ENCODE measurements around the gene HIBCH. TPM values are rescaled to one million over a fixed set of nuclear protein-coding genes. Genes with fewer than 3 reads are reported as not detected.
A peak's percentile ranks its signal among the peaks of the same experiment; 100 is the strongest.

The HIBCH gene
- total RNA-seq, 1 donor from 2014 or later: 24.5 TPM

DNA sequence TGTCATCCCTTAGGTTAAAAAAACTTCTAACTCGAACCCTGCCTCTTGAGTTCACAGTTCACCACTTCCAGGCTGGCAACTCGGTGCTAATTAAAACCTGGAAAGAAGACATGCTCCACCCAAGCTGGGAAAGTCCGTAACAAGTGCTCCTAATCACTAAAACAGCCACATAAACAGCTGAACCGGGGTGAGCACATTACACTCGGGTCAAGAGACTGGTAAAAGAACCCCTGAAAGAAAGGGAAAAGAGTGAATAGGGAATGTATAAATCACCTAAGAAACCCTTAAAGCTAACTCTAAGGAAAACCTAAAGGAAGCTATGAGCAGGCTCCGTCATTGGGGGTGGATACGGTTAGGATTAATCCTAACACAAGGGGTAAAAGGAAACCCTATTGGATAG is 102.0 kb downstream of the HIBCH start:
- H3K27me3 ChIP-seq (ENCODE audit: low read depth): no peaks in the 10 kb centered on the region
- H3K4me3 ChIP-seq: no peak overlapping the region
- peaks cover 42% of the 10 kb centered on the region for H3K4me1 ChIP-seq
- intact Hi-C loops (cut with micrococcal nuclease): no loop called here
- peaks cover 18% of the 10 kb centered on the region for H3K36me3 ChIP-seq
- H3K27ac ChIP-seq (replicated peaks): no peak overlapping the region
- no peak for DNase-seq
- TF ChIP-seq, protein P1, sequence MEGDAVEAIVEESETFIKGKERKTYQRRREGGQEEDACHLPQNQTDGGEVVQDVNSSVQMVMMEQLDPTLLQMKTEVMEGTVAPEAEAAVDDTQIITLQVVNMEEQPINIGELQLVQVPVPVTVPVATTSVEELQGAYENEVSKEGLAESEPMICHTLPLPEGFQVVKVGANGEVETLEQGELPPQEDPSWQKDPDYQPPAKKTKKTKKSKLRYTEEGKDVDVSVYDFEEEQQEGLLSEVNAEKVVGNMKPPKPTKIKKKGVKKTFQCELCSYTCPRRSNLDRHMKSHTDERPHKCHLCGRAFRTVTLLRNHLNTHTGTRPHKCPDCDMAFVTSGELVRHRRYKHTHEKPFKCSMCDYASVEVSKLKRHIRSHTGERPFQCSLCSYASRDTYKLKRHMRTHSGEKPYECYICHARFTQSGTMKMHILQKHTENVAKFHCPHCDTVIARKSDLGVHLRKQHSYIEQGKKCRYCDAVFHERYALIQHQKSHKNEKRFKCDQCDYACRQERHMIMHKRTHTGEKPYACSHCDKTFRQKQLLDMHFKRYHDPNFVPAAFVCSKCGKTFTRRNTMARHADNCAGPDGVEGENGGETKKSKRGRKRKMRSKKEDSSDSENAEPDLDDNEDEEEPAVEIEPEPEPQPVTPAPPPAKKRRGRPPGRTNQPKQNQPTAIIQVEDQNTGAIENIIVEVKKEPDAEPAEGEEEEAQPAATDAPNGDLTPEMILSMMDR (IDR thresholded peaks at IDR 0.05; ENCODE audit: borderline replicate concordance): no peak
- no peaks in the 10 kb centered on the region for H3K9me3 ChIP-seq (replicated peaks)

DNA sequence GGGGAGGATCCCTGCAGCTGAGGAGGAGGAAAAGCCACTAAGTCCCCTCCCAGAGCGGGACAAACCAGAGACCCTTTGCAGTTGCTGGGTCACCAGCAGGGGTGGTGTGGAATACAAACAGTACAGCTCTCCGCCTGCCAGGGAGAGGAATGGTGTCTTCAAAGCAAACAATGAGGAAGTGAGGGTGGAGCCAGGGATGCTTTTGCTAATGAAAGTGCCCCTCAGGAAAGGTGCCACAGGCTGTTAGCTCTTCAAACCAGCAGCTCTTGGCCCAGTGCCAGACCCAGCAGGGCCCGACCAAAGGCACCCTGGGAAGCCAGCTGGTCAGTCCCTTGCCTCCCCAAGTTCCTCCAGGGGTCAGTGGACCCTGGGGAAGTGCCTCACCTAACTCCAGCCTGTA is 102.8 kb downstream of the HIBCH start:
- H3K4me1 ChIP-seq: peaks cover 42% of the 10 kb centered on the region
- no peaks in the 10 kb centered on the region for H3K27me3 ChIP-seq (ENCODE audit: low read depth)
- peaks cover 24% of the 10 kb centered on the region for H3K36me3 ChIP-seq
- TF ChIP-seq, protein P1 (IDR thresholded peaks at IDR 0.05; ENCODE audit: borderline replicate concordance): no peak
- intact Hi-C loops (cut with micrococcal nuclease): no loop called here
- peak; percentile 41 for DNase-seq
- H3K4me3 ChIP-seq: no peak overlapping the region
- H3K9me3 ChIP-seq (replicated peaks): no peaks in the 10 kb centered on the region
- no peak overlapping the region for H3K27ac ChIP-seq (replicated peaks)

DNA sequence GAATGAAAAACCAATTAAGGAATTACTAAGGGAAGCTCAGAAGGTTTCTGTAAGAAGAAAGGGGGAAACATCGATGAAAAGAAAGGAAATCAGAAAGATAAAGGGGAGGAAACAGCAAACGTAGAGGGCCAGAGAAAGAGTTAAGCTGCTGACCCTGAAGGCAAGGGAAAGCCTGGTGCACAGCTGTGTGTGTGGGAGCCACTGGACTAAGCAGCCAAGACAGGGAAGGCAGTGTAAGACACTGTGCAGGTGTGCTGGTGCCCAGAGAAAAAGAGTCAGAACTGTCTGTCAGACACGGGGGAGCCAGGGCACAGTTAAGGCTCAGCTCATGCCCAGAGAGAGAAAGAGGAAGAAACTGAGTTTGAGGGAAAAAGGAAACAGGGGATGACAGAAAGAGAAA is 104.0 kb downstream of the HIBCH start:
- intact Hi-C loops (cut with micrococcal nuclease): no loop called here
- Histone ChIP-seq H3K4me3 (no peak overlapping the region), H3K36me3 (peaks cover 28% of the 10 kb centered on the region), H3K4me1 (peaks cover 42% of the 10 kb centered on the region), H3K27me3 (ENCODE audit: low read depth) (no peaks in the 10 kb centered on the region), H3K27ac (replicated peaks) (peak overlapping the region; percentile 64), H3K9me3 (replicated peaks) (no peaks in the 10 kb centered on the region)
- no peak for DNase-seq
- TF ChIP-seq, protein P1 (IDR thresholded peaks at IDR 0.05; ENCODE audit: borderline replicate concordance): no peak

DNA sequence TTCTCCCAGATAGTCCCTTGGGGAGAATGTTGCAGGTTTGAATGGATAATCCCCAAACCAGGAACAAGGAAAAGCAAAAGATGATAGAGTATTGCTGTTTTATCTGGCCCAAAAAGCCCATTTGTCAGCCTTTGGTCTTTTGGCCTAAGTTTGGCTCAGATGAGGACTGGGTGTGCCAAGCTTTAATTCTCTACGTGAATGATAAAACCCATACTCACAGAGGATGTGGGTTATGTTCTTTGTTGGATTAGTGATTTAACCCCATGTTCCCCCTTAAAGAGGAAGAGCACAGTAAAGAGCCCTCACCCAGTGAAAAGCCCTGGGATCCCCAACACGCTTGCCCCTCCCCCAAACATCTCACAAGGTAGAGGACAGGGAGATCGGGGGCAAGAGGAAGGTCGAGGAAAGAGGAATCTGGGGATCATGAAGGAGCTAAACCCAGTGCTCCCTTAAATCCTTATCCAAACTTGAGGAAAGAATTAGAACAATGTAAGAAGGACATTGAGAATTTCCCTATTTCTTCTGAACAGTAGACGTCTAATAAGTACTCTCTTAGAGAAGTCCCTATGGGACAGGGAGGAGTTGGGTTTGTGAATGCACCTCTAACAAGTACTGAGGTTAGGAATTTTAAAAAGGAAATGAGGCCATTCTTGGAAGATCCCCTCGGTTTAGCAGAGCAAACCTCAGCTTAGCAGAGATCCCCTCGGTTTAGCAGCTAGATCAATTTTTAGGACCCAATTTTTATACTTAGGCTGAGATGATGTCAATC is 105.0 kb downstream of the HIBCH start:
- TF ChIP-seq, protein P1 (IDR thresholded peaks at IDR 0.05; ENCODE audit: borderline replicate concordance): no peak
- H3K27ac ChIP-seq (replicated peaks): peak overlapping the region; percentile 64
- H3K36me3 ChIP-seq: peaks cover 27% of the 10 kb centered on the region
- intact Hi-C loops (cut with micrococcal nuclease): no loop called here
- peaks cover 42% of the 10 kb centered on the region for H3K4me1 ChIP-seq
- H3K27me3 ChIP-seq (ENCODE audit: low read depth): no peaks in the 10 kb centered on the region
- H3K4me3 ChIP-seq: no peak overlapping the region
- H3K9me3 ChIP-seq (replicated peaks): no peaks in the 10 kb centered on the region
- no peak for DNase-seq

DNA sequence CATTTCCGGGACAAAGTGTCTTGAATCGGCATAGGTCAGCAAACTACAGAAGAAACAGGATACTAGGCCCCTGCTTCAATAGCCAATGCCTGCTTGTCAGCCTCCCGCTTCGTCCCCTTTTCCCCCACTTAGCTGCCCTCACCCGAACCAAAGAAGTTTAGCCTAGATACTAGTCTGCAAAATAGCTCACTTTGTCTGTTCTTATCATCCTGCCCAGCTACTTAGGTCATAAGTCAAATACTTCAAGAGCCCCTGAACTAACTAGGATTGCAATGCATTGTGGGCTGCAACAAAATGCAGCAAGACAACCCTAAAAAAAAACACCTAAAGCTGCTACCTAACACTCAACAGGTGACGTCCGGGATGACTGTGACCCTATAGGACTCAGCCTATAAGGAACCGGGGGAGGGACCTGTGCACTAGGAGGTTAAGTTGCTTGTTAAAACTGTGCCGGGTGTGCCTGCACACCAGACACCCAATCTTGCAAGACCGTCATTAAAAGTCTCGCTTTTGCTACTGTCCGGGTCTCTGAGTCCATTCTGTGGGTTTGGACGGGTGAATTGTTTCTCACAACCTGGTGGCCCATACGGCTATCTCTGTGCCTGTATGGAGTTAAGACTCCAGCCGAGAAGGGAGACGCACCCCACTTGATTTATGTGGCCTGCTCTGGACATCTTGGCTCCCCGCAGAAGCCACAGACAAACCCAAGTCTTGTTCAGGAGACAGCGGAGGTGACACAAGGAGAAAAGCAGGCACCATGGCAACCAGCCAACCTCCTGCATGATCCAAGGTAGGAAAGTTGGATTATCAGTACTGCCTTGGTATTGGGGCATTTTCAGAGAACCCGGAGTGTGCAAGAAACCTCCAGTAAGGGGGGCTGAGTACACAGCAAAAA is 105.9 kb downstream of the HIBCH start:
- intact Hi-C loops (cut with micrococcal nuclease): no loop called here
- Histone ChIP-seq H3K27me3 (ENCODE audit: low read depth) (no peaks in the 10 kb centered on the region), H3K9me3 (replicated peaks) (no peaks in the 10 kb centered on the region), H3K36me3 (peaks cover 17% of the 10 kb centered on the region), H3K4me3 (no peak overlapping the region), H3K4me1 (peaks cover 42% of the 10 kb centered on the region), H3K27ac (replicated peaks) (peak overlapping the region; percentile 64)
- DNase-seq: peak; percentile 22
- TF ChIP-seq, protein P1 (IDR thresholded peaks at IDR 0.05; ENCODE audit: borderline replicate concordance): no peak
